ENCODE results near the gene ERC2.

The ERC2 gene

DNA sequence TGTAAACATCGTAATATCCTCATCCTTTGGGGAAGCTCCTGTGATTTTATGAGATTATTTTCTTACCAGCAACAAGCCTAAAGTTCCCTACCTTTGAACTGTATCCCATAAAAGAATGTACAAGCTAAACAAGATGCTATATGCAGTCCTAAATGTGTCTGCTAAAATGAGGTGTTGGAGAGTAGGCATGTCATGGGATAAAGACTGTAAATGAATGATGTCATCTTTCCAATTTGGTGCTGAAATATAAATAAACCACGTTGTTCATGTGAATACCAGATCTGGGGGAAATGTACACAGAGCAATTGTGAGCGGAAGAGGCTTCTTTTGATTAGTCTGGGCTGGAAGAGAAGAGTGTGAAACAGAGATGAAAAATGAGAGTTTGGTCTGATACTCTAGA lies 766.3 kb downstream of the ERC2 start:
- Histone ChIP-seq H3K9me3 (ENCODE audit: severe bottlenecking) (no peaks in the 10 kb centered on the region), H3K27ac (ENCODE audit: poor library complexity, severe bottlenecking) (no peak overlapping the region)
- ATAC-seq (ENCODE audit: low read depth) = no peak

DNA sequence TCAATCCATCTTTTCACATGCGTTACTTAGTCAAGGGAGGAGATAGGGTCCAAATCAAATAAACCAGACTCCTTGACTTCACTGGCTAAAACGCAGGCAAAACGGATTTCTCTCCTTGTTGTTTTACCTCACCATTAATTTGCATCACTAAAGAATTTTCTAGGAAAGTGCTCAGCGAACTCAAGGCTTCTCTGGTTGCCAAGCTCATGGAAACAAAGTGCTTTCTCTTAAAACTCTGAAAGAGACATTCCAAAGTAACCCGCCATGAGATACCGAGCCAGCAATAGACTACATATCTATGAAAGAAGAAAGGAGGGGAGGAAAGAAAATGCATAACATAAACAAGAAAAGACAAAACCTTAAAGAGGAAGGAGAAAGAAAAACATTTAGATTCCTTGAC lies 769.4 kb downstream of the ERC2 start:
- Histone ChIP-seq H3K36me3 (ENCODE audit: low read depth) (no peaks in the 10 kb centered on the region), H3K27ac (ENCODE audit: poor library complexity, severe bottlenecking) (no peak overlapping the region), H3K4me1 (ENCODE audit: insufficient read depth, poor library complexity, severe bottlenecking) (no peaks in the 10 kb centered on the region), H3K9me3 (ENCODE audit: severe bottlenecking) (no peaks in the 10 kb centered on the region), H3K27me3 (ENCODE audit: insufficient read depth, poor library complexity, severe bottlenecking) (no peaks in the 10 kb centered on the region), H3K4me3 (ENCODE audit: severe bottlenecking) (no peak overlapping the region)
- DNase-seq (ENCODE audit: low spot score) (no peak), ATAC-seq (ENCODE audit: low read depth) (no peak)
- no peak for TF ChIP-seq CTCF (IDR thresholded peaks at IDR 0.05; ENCODE audit: poor library complexity, severe bottlenecking)

More for the DNA sequence above, 766.3 kb downstream of the ERC2 start:
- Histone ChIP-seq H3K36me3 (ENCODE audit: low read depth) (no peaks in the 10 kb centered on the region), H3K4me1 (ENCODE audit: insufficient read depth, poor library complexity, severe bottlenecking) (no peaks in the 10 kb centered on the region), H3K4me3 (ENCODE audit: severe bottlenecking) (no peak overlapping the region), H3K27me3 (ENCODE audit: insufficient read depth, poor library complexity, severe bottlenecking) (no peaks in the 10 kb centered on the region)
- no peak for TF ChIP-seq CTCF (IDR thresholded peaks at IDR 0.05; ENCODE audit: poor library complexity, severe bottlenecking)
- no peak for DNase-seq (ENCODE audit: low spot score)

GRCh38 chr3:55697177-55697865 lies 770.9 kb downstream of the ERC2 start:
- Histone ChIP-seq H3K36me3 (ENCODE audit: low read depth) (no peaks in the 10 kb centered on the region), H3K4me1 (ENCODE audit: insufficient read depth, poor library complexity, severe bottlenecking) (no peaks in the 10 kb centered on the region), H3K27ac (ENCODE audit: poor library complexity, severe bottlenecking) (no peak overlapping the region), H3K27me3 (ENCODE audit: insufficient read depth, poor library complexity, severe bottlenecking) (no peaks in the 10 kb centered on the region), H3K4me3 (ENCODE audit: severe bottlenecking) (no peak overlapping the region), H3K9me3 (ENCODE audit: severe bottlenecking) (no peaks in the 10 kb centered on the region)
- DNase-seq (ENCODE audit: low spot score) (no peak), ATAC-seq (ENCODE audit: low read depth) (no peak)
- TF ChIP-seq CTCF (IDR thresholded peaks at IDR 0.05; ENCODE audit: poor library complexity, severe bottlenecking) = no peak

- Histone ChIP-seq H3K36me3 (ENCODE audit: low read depth) (no peaks in the 10 kb centered on the region), H3K27me3 (ENCODE audit: insufficient read depth, poor library complexity, severe bottlenecking) (no peaks in the 10 kb centered on the region), H3K27ac (ENCODE audit: poor library complexity, severe bottlenecking) (no peak overlapping the region), H3K4me1 (ENCODE audit: insufficient read depth, poor library complexity, severe bottlenecking) (no peaks in the 10 kb centered on the region), H3K4me3 (ENCODE audit: severe bottlenecking) (no peak overlapping the region), H3K9me3 (ENCODE audit: severe bottlenecking) (no peaks in the 10 kb centered on the region)
- DNase-seq (ENCODE audit: low spot score) = no peak
- ATAC-seq (ENCODE audit: low read depth) = no peak
- TF ChIP-seq CTCF (IDR thresholded peaks at IDR 0.05; ENCODE audit: poor library complexity, severe bottlenecking) = no peak
Measured at GRCh38 chr3:55692957-55693558, 775.2 kb downstream of the ERC2 start.

All from RWPE2 (cell line).